Activated gamma-delta T cell treated with Interleukin-2 at 50 U/mL for 16 hours (primary cell): ENCODE results near the gene PRPSAP1.
"Not testable (repeated sequence)": the region's sequence is repeated elsewhere in the genome, so short reads cannot be mapped to it uniquely, and the experiment has no call there.

Source experiments
- DNase-seq: peaks from one replicate; pipeline ENCODE4 v3.0.0-alpha.2; 2020

PRPSAP1 gene

GRCh38 chr17:76382803-76383545, 29.3 kb upstream of the PRPSAP1 start:
- peak; percentile 49 for DNase-seq

- no peak for DNase-seq
These were observed 28.7 kb upstream of the PRPSAP1 start for GRCh38 chr17:76382351-76382802.

DNA sequence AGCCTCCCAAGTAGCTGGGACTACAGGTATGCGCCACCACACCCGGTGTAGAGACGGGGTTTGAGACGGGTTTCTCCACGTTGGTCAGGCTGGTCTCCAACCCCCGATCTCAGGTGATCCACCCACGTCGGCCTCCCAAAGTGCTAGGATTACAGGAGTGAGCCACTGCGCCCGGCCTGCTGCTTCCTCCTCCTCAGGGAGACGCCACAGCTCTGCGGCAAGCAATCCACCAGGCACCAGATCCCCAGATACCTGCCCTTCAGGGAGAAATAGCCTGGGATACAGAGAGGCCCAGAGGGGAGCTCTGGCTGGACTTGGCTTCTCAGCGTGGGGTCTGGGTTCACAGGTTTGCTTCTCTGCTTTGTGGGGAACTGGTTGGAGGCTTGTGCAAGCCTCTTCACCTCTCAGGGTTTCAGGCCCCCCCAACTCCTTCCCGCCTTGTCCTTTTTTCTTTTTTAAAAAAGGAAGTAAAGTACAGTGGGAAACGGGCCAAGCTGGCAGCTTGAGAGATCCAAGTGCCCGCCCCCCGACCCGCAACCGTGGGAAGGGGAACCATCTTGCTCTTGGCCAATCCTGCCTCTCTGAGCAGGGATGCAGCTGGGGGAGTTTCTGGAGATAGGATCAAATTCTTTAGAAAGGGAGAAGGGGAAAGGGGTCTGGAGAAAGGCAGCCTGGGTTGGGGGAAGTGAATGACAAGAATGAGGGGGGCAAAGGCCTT, 28.1 kb upstream of the PRPSAP1 start:
- DNase-seq, result no peak

DNA sequence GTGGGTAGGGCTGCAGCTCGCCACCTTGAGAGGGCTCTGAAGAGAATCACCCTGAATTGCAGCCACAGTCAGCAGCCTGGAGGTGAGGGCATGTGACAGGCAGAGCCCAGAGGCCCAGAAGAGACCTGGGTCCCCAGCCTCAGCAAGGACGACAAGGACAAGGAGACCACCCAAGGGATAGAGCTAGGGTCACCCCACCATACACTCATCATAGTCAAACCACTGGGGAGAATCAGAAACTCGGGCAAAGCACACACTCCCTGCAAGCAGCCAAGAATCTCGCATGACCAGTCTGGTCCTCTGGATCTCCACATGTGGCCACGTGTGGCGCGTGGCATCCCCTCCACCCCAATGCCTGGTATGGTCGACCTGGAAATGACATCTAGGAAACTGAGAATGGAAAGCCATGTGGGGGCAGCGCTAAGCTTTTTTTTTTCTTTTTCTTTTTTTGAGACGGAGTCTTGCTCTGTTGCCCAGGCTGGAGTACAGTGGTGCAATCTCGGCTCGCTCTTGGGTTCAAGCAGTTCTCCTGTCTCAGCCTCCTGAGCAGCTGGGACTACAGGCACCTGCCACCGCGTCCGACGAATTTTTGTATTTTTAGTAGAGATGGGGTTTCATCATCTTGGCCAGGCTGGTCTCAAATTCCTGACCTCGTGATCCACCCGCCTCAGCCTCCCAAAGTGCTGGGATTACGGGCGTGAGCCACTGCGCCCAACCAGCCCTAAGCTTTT, 26.1 kb upstream of the PRPSAP1 start:
- no peak for DNase-seq

GRCh38 chr17:76379275-76379641, 25.5 kb upstream of the PRPSAP1 start:
- no peak for DNase-seq

DNA sequence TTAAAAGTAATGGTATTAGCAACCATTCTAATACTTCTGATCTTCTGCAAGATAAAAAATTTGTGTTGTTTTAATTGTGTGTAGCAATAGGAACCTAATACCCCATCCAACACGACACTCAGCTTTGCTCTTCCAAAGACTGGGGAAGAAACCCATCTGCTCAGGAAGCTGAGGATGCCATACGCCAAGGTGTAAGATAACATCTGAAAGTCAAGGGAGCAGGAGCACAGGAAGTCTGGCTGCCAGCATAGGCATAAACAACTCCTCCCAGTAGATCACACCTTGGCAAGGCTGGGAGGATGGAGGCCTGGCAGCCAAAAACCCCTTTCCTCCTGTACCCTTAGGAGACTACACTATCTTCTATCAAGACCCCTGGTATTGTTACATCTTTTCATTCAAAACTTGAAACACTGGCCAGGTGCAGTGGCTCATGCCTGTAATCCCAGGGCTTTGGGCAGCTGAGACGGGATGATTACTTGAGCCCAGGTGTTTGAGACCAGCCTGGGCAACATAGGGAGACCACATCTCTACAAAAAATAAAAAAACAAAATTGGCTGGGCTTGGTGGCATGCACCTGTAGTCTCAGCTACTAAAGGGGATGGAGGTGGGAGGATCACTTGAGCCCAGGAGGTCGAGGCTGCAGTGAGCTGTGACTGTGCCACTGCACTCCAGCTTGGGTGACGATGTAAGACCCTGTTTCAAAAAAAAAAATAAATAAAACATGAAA, 25.0 kb upstream of the PRPSAP1 start:
- no peak for DNase-seq

DNA sequence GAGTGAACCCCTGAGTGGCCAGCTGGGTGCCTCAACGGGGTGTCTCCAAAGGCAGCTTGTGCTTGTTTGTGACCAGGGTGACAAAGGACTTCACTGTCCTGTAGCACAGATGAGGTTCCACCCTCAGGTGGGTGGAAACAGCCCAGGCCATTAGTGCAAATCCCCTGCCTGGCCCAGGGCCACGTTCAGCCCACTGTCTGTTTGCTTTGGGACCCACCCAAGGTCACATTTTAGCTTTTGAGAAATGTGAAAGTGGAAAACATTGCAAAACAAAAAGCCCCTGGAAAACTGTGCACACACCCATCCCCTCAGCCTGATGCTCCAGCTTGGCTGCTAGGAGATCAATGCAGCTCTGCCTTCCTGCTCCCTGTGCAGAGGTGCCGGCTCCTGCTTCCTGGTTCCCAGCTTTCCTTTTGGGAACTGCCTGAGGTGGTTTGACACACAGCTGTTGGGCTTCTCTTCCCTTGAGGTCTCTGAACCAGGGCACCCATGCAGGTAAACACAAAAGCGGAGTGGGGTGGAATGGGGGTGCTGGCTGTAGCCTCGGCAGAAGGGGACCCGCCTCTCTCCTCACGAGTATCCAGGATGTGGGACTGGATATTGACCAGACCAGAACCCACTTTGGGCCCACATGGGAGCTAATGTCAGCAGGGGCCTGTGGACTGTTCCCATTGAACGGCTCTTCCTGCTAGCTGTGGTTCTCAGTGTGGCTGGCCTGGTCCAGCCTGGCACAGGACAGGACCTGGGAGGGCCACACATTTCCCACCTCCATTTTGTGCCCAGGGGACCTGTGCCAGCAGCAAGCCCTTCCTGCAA, 22.8 kb upstream of the PRPSAP1 start:
- DNase-seq, result no peak

- DNase-seq, result no peak
These were observed 18.2 kb upstream of the PRPSAP1 start for GRCh38 chr17:76371656-76372628.

- no peak for DNase-seq
These were observed 16.7 kb upstream of the PRPSAP1 start for GRCh38 chr17:76370261-76370993.

DNA sequence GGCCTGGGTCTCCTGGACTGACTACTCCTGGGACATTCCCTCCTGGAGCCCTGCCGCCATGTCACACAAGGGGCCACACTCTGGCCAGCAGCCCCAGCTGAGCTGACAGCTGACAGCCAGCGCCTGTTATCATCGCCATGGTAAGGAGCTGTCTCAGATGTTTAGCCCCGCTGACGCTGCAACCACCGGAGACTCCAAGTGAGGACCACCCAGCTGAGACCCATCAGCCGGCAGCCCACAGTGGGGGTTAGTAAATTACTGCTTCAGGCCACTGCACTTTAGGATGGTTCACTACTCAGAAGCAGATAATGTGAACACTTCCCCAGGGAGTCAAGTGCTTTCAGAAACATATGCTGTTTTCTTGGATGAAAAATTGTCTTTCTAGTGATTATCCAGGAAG, 16.1 kb upstream of the PRPSAP1 start:
- DNase-seq, result no peak

GRCh38 chr17:76369379-76369778, 15.7 kb upstream of the PRPSAP1 start:
- DNase-seq, result no peak

DNA sequence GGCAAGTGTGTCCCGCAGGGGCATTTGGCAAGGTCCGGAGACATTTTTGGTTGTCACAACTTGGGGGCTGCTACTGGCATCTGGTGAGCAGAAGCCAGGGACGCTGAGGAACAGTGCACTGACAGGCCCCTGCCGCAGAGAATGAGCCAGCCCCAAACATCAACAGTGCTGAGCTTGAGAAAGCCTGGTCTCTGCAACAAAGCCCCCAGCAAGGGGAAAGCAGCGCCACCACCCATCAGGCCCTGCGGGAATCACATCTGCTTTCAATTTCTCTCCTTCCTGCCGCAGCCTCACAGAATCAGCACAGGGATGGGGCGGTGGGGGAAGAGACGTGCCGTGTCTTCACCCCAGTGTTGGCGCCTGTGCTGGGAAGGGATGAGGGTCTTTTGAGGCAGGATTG, 14.8 kb upstream of the PRPSAP1 start:
- no peak for DNase-seq

GRCh38 chr17:76367642-76368041, 13.9 kb upstream of the PRPSAP1 start:
- no peak for DNase-seq

GRCh38 chr17:76366247-76366646, 12.5 kb upstream of the PRPSAP1 start:
- no peak for DNase-seq

DNA sequence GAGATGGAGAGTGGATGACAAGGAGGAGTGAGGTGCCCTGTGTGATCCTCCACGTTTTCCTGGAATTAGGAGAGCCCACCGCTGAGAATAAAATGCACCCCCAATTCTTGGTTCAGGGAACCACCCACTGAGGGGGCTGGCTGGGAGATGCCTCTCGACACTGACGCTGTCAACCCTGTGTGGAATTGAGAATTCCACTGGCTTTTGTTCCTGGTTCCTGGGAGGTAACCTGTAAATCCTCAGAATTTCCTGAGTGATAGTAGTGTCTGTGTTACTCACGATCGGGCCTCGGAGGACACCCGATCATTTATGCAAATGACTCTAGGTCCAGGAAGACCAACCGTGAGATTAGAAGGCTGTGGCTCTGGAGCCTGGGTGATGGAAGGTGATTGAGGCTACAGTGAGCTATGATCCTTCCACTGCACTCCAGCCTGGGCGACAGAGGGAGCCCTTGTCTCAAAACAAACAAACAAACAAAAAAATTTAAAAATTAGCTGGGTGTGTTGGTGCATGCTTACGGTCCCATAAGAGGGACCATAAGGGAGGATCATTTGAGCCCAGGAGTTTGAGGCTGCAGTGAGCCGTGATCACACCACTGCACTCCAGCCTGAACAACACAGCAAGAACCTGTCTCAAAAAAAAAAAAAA, 11.7 kb upstream of the PRPSAP1 start:
- no peak for DNase-seq

GRCh38 chr17:76363107-76363842, 9.6 kb upstream of the PRPSAP1 start:
- DNase-seq, result no peak

DNA sequence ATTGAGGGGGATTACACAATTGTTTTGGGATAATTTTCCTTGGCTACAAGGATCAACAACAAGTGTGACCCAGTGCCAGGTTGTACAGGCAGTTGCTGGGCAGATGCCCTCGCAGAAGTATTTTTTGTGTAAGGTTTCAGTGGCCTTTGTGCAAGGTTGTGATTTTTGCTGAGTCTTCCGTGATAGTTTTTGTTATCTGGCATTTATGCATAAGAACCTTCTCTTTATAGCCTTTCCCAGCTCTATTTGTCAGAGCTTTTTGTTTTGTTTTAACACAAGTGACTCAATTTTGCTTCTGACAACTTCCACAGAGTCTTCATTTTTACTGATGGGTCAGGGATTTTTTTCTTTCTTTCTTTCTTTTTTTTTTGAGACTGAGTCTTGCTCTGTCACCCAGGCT, 6.7 kb upstream of the PRPSAP1 start:
- no peak for DNase-seq

DNA sequence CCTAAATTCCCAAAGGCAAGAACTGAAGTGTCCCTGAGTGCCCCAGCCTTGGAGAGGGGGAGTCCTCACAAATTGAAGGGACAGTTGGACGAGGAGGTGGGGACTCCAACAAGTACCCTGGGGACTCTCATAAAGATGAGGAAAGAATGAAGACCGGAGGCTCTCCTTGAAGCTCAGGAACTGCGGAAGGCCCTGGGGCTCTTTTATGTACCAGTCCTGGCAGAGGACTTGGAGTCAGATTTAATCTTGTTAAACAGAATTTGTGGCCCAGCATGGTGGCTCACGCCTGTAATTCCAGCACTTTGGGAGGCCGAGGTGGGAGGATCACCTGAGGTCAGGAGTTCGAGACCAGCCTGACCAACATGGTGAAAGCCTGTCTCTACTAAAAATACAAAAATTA, 6.1 kb upstream of the PRPSAP1 start:
- not testable (repeated sequence) for DNase-seq

- DNase-seq, result no peak
These were observed 5.7 kb upstream of the PRPSAP1 start for GRCh38 chr17:76359375-76359774.
